Activated CD4-positive, alpha-beta memory T cell treated with anti-CD3 and anti-CD28 coated beads for 36 hours (primary cell): Measurements from ENCODE around the gene NUDT1. TPM values are rescaled to one million over a fixed set of nuclear protein-coding genes. Genes with fewer than 3 reads are reported as not detected.

Experiments
- CTCF ChIA-PET: fragments of 350-600 bp; sonication (Branson Sonifier 250); formaldehyde crosslinking; loops from one replicate; lab custom pipeline; 2021; ENCODE audit warnings: antibody characterized with exemption, inconsistent platforms; lab: Charles Lee
- POLR2A ChIA-PET: fragments of 350-600 bp; sonication (Branson Sonifier 250); formaldehyde crosslinking; loops from one replicate; lab custom pipeline; 2021; ENCODE audit warnings: antibody characterized with exemption; lab: Charles Lee
- DNase-seq: peaks from one replicate; pipeline ENCODE4 v3.0.0-alpha.2; 2020
- H3K27ac Mint-ChIP-seq: one replicate; pipeline ENCODE4 v1.8.0; 2021; ENCODE audit warnings: mixed read lengths
- H3K27me3 Mint-ChIP-seq: one replicate; pipeline ENCODE4 v1.8.0; 2021; ENCODE audit warnings: mixed read lengths
- H3K36me3 Mint-ChIP-seq: one replicate; pipeline ENCODE4 v1.8.0; 2021; ENCODE audit warnings: mixed read lengths
- H3K4me1 Mint-ChIP-seq: one replicate; pipeline ENCODE4 v1.8.0; 2021; ENCODE audit warnings: low read depth, mixed read lengths
- H3K4me3 Mint-ChIP-seq: one replicate; pipeline ENCODE4 v1.8.0; 2021; ENCODE audit warnings: mild to moderate bottlenecking, mixed read lengths
- H3K9me3 Mint-ChIP-seq: one replicate; pipeline ENCODE4 v1.8.0; 2021; ENCODE audit warnings: mixed read lengths
- intact Hi-C: fragments of 100-400 bp; cut with micrococcal nuclease; formaldehyde crosslinking; loops from one replicate; pipeline ENCODE4 v1.15.1; 2023
- total RNA-seq, 2 experiments: library from RNA; stranded (reverse); gene quantifications; one replicate each; pipeline ENCODE4 v1.2.3, GENCODE V29; 2021

Gene NUDT1
- total RNA-seq, 2 experiments from 2014 or later, result 112 to 114 TPM

GRCh38 chr7:2219606-2220005 lies 22.4 kb upstream of the NUDT1 start:
- Mint-ChIP-seq H3K27me3 (no peaks in the 10 kb centered on the region), H3K9me3 (no peaks in the 10 kb centered on the region), H3K36me3 (peaks cover 36% of the 10 kb centered on the region), H3K4me3 (no peak overlapping the region), H3K27ac (no peak overlapping the region), H3K4me1 (peaks cover 3% of the 10 kb centered on the region)
- ChIA-PET POLR2A (no interaction called here), CTCF (no interaction called here)
- no peak for DNase-seq
- intact Hi-C loops, result no loop called here

GRCh38 chr7:2220030-2220429 lies 22.0 kb upstream of the NUDT1 start:
- ChIA-PET POLR2A (no interaction called here), CTCF (no interaction called here)
- no peaks in the 10 kb centered on the region for H3K27me3 Mint-ChIP-seq
- no peaks in the 10 kb centered on the region for H3K9me3 Mint-ChIP-seq
- intact Hi-C loops, result no loop called here
- no peak overlapping the region for H3K4me3 Mint-ChIP-seq
- no peak overlapping the region for H3K27ac Mint-ChIP-seq
- H3K36me3 Mint-ChIP-seq, result peaks cover 34% of the 10 kb centered on the region
- no peaks in the 10 kb centered on the region for H3K4me1 Mint-ChIP-seq
- no peak for DNase-seq

- Mint-ChIP-seq H3K27ac (no peak overlapping the region), H3K27me3 (no peaks in the 10 kb centered on the region), H3K36me3 (peaks cover 34% of the 10 kb centered on the region), H3K9me3 (no peaks in the 10 kb centered on the region), H3K4me1 (no peaks in the 10 kb centered on the region), H3K4me3 (no peak overlapping the region)
- intact Hi-C loops, result no loop called here
- ChIA-PET POLR2A (no interaction called here), CTCF (no interaction called here)
- DNase-seq, result no peak
These were observed 21.5 kb upstream of the NUDT1 start for GRCh38 chr7:2220506-2220905.

- no peak for DNase-seq
- H3K4me1 Mint-ChIP-seq, result no peaks in the 10 kb centered on the region
- no peaks in the 10 kb centered on the region for H3K9me3 Mint-ChIP-seq
- no peaks in the 10 kb centered on the region for H3K27me3 Mint-ChIP-seq
- ChIA-PET CTCF (no interaction called here), POLR2A (no interaction called here)
- no peak overlapping the region for H3K4me3 Mint-ChIP-seq
- H3K36me3 Mint-ChIP-seq, result peaks cover 32% of the 10 kb centered on the region
- intact Hi-C loops, result no loop called here
- no peak overlapping the region for H3K27ac Mint-ChIP-seq
These were observed 21.1 kb upstream of the NUDT1 start for GRCh38 chr7:2220954-2221353.

GRCh38 chr7:2222516-2222915 lies 19.5 kb upstream of the NUDT1 start:
- intact Hi-C loops, result no loop called here
- POLR2A ChIA-PET, result no interaction called here
- Mint-ChIP-seq H3K4me3 (no peak overlapping the region), H3K9me3 (no peaks in the 10 kb centered on the region), H3K27ac (no peak overlapping the region), H3K4me1 (no peaks in the 10 kb centered on the region), H3K36me3 (peaks cover 26% of the 10 kb centered on the region), H3K27me3 (no peaks in the 10 kb centered on the region)
- DNase-seq, result no peak
- CTCF ChIA-PET, result no interaction called here

GRCh38 chr7:2223321-2223720 lies 18.7 kb upstream of the NUDT1 start:
- Mint-ChIP-seq H3K27ac (no peak overlapping the region), H3K27me3 (no peaks in the 10 kb centered on the region), H3K4me3 (no peak overlapping the region), H3K4me1 (peaks cover 2% of the 10 kb centered on the region), H3K9me3 (no peaks in the 10 kb centered on the region), H3K36me3 (peaks cover 22% of the 10 kb centered on the region)
- ChIA-PET CTCF (interaction anchor here (1.1 kb wide), 1 partner anchor 8 kb away, joined by 3 read pairs; no protein-coding TSS in a partner anchor), POLR2A (no interaction called here)
- no peak for DNase-seq
- intact Hi-C loops, result no loop called here

- Mint-ChIP-seq H3K36me3 (peaks cover 22% of the 10 kb centered on the region), H3K27ac (no peak overlapping the region), H3K4me1 (peaks cover 3% of the 10 kb centered on the region), H3K27me3 (no peaks in the 10 kb centered on the region), H3K9me3 (no peaks in the 10 kb centered on the region), H3K4me3 (no peak overlapping the region)
- intact Hi-C loops, result no loop called here
- DNase-seq, result no peak
- ChIA-PET POLR2A (no interaction called here), CTCF (no interaction called here)
These were observed 17.5 kb upstream of the NUDT1 start for GRCh38 chr7:2224491-2224928.

GRCh38 chr7:2224934-2225333 lies 17.1 kb upstream of the NUDT1 start:
- POLR2A ChIA-PET, result no interaction called here
- H3K4me1 Mint-ChIP-seq, result peaks cover 4% of the 10 kb centered on the region
- intact Hi-C loops, result no loop called here
- no peak for DNase-seq
- H3K27me3 Mint-ChIP-seq, result no peaks in the 10 kb centered on the region
- CTCF ChIA-PET, result no interaction called here
- H3K27ac Mint-ChIP-seq, result no peak overlapping the region
- H3K4me3 Mint-ChIP-seq, result no peak overlapping the region
- peaks cover 23% of the 10 kb centered on the region for H3K36me3 Mint-ChIP-seq
- no peaks in the 10 kb centered on the region for H3K9me3 Mint-ChIP-seq

- DNase-seq, result no peak
- intact Hi-C loops, result no loop called here
- H3K27me3 Mint-ChIP-seq, result no peaks in the 10 kb centered on the region
- CTCF ChIA-PET, result no interaction called here
- H3K36me3 Mint-ChIP-seq, result peaks cover 23% of the 10 kb centered on the region
- H3K4me3 Mint-ChIP-seq, result no peak overlapping the region
- H3K9me3 Mint-ChIP-seq, result no peaks in the 10 kb centered on the region
- POLR2A ChIA-PET, result no interaction called here
- no peak overlapping the region for H3K27ac Mint-ChIP-seq
- H3K4me1 Mint-ChIP-seq, result peaks cover 8% of the 10 kb centered on the region
These were observed 16.7 kb upstream of the NUDT1 start for GRCh38 chr7:2225336-2225735.

GRCh38 chr7:2225830-2226229 lies 16.2 kb upstream of the NUDT1 start:
- no peak for DNase-seq
- no peaks in the 10 kb centered on the region for H3K27me3 Mint-ChIP-seq
- CTCF ChIA-PET, result interaction anchor here (1.5 kb wide), 1 partner anchor 206 kb away, joined by 3 read pairs; no protein-coding TSS in a partner anchor
- no peak overlapping the region for H3K27ac Mint-ChIP-seq
- POLR2A ChIA-PET, result no interaction called here
- intact Hi-C loops, result no loop called here
- no peak overlapping the region for H3K4me3 Mint-ChIP-seq
- H3K4me1 Mint-ChIP-seq, result peaks cover 13% of the 10 kb centered on the region
- peaks cover 23% of the 10 kb centered on the region for H3K36me3 Mint-ChIP-seq
- H3K9me3 Mint-ChIP-seq, result no peaks in the 10 kb centered on the region

- no peak for DNase-seq
- peaks cover 22% of the 10 kb centered on the region for H3K4me1 Mint-ChIP-seq
- no peaks in the 10 kb centered on the region for H3K9me3 Mint-ChIP-seq
- no peak overlapping the region for H3K4me3 Mint-ChIP-seq
- intact Hi-C loops, result no loop called here
- POLR2A ChIA-PET, result no interaction called here
- CTCF ChIA-PET, result no interaction called here
- no peaks in the 10 kb centered on the region for H3K27me3 Mint-ChIP-seq
- H3K27ac Mint-ChIP-seq, result no peak overlapping the region
- peaks cover 17% of the 10 kb centered on the region for H3K36me3 Mint-ChIP-seq
These were observed 14.3 kb upstream of the NUDT1 start for GRCh38 chr7:2227699-2228098.

- no peak for DNase-seq
- POLR2A ChIA-PET, result interaction anchor here (0.7 kb wide), 1 partner anchor 13 kb away, joined by 3 read pairs; the partner anchor contains the start of genes MRM2 and NUDT1
- peaks cover 15% of the 10 kb centered on the region for H3K36me3 Mint-ChIP-seq
- no peaks in the 10 kb centered on the region for H3K9me3 Mint-ChIP-seq
- peaks cover 28% of the 10 kb centered on the region for H3K4me1 Mint-ChIP-seq
- CTCF ChIA-PET, result interaction anchor here (0.6 kb wide), 2 partner anchors 129 to 258 kb away, joined by 3 to 5 read pairs; no protein-coding TSS in a partner anchor
- H3K4me3 Mint-ChIP-seq, result no peak overlapping the region
- no peak overlapping the region for H3K27ac Mint-ChIP-seq
- no peaks in the 10 kb centered on the region for H3K27me3 Mint-ChIP-seq
- intact Hi-C loops, result no loop called here
These were observed 13.1 kb upstream of the NUDT1 start for GRCh38 chr7:2228921-2229320.

GRCh38 chr7:2229467-2229866 lies 12.6 kb upstream of the NUDT1 start:
- POLR2A ChIA-PET, result no interaction called here
- Mint-ChIP-seq H3K4me3 (no peak overlapping the region), H3K4me1 (peaks cover 29% of the 10 kb centered on the region), H3K27ac (no peak overlapping the region), H3K36me3 (peaks cover 12% of the 10 kb centered on the region), H3K27me3 (no peaks in the 10 kb centered on the region), H3K9me3 (no peaks in the 10 kb centered on the region)
- intact Hi-C loops, result no loop called here
- no peak for DNase-seq
- CTCF ChIA-PET, result no interaction called here
